ENCODE data around the gene SNX13. TPM values are rescaled to one million over a fixed set of nuclear protein-coding genes. Genes with fewer than 3 reads are reported as not detected.

Gene SNX13
- total and polyA plus RNA-seq, 9 of the 15 experiments (the other 6 are each of a cell fraction or from before 2014, with no cell fraction given): 5.6 to 33.2 (median 25.4) TPM

- TF ChIP-seq NCOR1 (IDR thresholded peaks at IDR 0.05) (peak; percentile 53), NRF1 (conservative IDR thresholded peaks at IDR 0.05 in 1 of 2, IDR thresholded peaks at IDR 0.05 in 1 of 2) (no peak), SMARCA5 (IDR thresholded peaks at IDR 0.05) (no peak), NEUROD1 (IDR thresholded peaks at IDR 0.05; ENCODE audit: borderline replicate concordance, low read depth, low read length, partially characterized antibody) (no peak), ZNF830 (CRISPR knock-in tag; IDR thresholded peaks at IDR 0.05) (no peak), NBN (IDR thresholded peaks at IDR 0.05; ENCODE audit: low read depth) (no peak; the same call in 1 of the 2 replicates), ZNF766 (CRISPR knock-in tag; conservative IDR thresholded peaks at IDR 0.05) (no peak), TSHZ1 (CRISPR knock-in tag; IDR thresholded peaks at IDR 0.05) (no peak), ZNF592 (IDR thresholded peaks at IDR 0.05) (0 out of 2 replicates have a peak, but pooled peaks have one; percentile 8), TFAP4 (CRISPR knock-in tag; IDR thresholded peaks at IDR 0.05; ENCODE audit: borderline replicate concordance) (no peak; the same call in 1 of the 2 replicates), COPS2 (conservative IDR thresholded peaks at IDR 0.05) (no peak), SMARCE1 (IDR thresholded peaks at IDR 0.05) (no peak), NFXL1 (CRISPR knock-in tag; IDR thresholded peaks at IDR 0.05) (no peak), CLOCK (CRISPR knock-in tag; IDR thresholded peaks at IDR 0.05; ENCODE audit: borderline replicate concordance) (no peak), NFIX (CRISPR knock-in tag; IDR thresholded peaks at IDR 0.05; ENCODE audit: low read depth) (no peak), KAT2B (IDR thresholded peaks at IDR 0.05; ENCODE audit: low read depth, low read length) (no peak)
These were observed 540 bp downstream of the SNX13 start (continued) for GRCh38 chr7:17939606-17940301.

Measured in K562 (cell line).